ENCODE measurements around the gene TNFSF15. TPM values are rescaled to one million over a fixed set of nuclear protein-coding genes. Genes with fewer than 3 reads are reported as not detected.
A peak's percentile ranks its signal among the peaks of the same experiment; 100 is the strongest.

TNFSF15 gene
- total RNA-seq, 1 experiment from 2014 or later, result 0.55 TPM

DNA sequence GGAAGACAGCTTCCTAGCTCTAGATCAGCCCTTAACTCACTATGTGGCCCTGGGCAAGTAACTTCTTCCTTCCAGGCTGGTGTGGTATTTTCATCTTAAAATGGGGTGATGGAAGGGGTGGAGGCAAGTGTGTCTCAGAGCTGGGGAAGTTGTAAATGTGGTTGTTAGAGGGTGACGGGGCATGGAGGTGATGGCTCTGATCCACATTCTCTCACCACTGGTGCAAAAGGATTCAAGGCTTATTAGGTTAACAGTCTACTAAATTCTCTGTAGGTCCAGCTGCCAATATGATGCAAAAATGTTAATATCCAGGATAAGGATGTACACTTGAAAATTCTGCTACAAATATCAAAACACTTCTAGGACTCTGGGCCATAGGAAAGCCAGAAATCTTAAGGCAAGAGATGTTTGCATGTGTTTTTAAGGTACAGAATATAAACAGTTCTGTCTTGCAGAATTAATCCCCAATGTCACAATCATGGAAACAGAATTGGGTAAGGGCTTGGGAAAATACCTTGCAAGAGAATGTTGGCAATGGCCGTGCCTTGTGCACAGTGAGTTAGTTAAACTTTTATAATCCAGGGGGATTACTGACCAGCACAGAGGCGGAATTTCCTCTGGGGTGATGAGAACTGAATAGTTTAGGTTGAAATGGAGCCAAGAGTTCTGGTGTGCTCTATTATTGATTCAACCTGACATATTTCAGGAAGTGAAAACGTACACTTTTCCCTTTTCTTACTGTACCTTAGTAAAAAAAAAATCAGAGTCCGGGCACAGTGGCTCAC lies 19.8 kb downstream of the TNFSF15 start:
- H3F3A ChIP-seq (ENCODE audit: insufficient read depth, low read depth), result no peaks in the 10 kb centered on the region
- no peaks in the 10 kb centered on the region for H3K4me1 ChIP-seq (replicated peaks; ENCODE audit: insufficient read depth)
- no peaks in the 10 kb centered on the region for H3K9me2 ChIP-seq (ENCODE audit: insufficient read depth)
- no peaks in the 10 kb centered on the region for H4K20me1 ChIP-seq (ENCODE audit: insufficient read depth)
- DNase-seq, result peak in 1 of 2 experiments; percentile 42
- 0 out of 2 replicates have a peak, but pooled peaks cover 3% of the 10 kb centered on the region for H3K9me3 ChIP-seq (ENCODE audit: insufficient read depth, low read depth)
- intact Hi-C loops (cut with micrococcal nuclease; ENCODE audit: unreplicated experiment), result no loop called here
- H3K27me3 ChIP-seq (ENCODE audit: insufficient read depth, low read depth), result 0 out of 2 replicates have a peak, but pooled peaks cover 4% of the 10 kb centered on the region
- no peak overlapping the region for H3K27ac ChIP-seq
- no peak overlapping the region for H2AFZ ChIP-seq
- no peaks in the 10 kb centered on the region for H3K36me3 ChIP-seq (ENCODE audit: low read depth)
- H3K4me2 ChIP-seq, result no peak overlapping the region
- no peaks in the 10 kb centered on the region for H3K79me2 ChIP-seq (ENCODE audit: low read depth)
- POLR2A ChIA-PET (ENCODE audit: unreplicated experiment), result no interaction called here
- TF ChIP-seq, protein P1, sequence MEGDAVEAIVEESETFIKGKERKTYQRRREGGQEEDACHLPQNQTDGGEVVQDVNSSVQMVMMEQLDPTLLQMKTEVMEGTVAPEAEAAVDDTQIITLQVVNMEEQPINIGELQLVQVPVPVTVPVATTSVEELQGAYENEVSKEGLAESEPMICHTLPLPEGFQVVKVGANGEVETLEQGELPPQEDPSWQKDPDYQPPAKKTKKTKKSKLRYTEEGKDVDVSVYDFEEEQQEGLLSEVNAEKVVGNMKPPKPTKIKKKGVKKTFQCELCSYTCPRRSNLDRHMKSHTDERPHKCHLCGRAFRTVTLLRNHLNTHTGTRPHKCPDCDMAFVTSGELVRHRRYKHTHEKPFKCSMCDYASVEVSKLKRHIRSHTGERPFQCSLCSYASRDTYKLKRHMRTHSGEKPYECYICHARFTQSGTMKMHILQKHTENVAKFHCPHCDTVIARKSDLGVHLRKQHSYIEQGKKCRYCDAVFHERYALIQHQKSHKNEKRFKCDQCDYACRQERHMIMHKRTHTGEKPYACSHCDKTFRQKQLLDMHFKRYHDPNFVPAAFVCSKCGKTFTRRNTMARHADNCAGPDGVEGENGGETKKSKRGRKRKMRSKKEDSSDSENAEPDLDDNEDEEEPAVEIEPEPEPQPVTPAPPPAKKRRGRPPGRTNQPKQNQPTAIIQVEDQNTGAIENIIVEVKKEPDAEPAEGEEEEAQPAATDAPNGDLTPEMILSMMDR (conservative IDR thresholded peaks at IDR 0.05), result no peak
- TF ChIP-seq EZH2 (IDR thresholded peaks at IDR 0.05; ENCODE audit: low read depth), result no peak
- CTCF ChIA-PET, result no interaction called here
- no peak overlapping the region for H3K4me3 ChIP-seq
- BruUV-seq (replicated peaks), result no TSS peak

- Histone ChIP-seq H3K27me3 (ENCODE audit: insufficient read depth, low read depth) (0 out of 2 replicates have a peak, but pooled peaks cover 4% of the 10 kb centered on the region), H3K36me3 (ENCODE audit: low read depth) (no peaks in the 10 kb centered on the region), H3K4me3 (no peak overlapping the region), H3K79me2 (ENCODE audit: low read depth) (no peaks in the 10 kb centered on the region), H2AFZ (no peak overlapping the region), H4K20me1 (ENCODE audit: insufficient read depth) (no peaks in the 10 kb centered on the region), H3K4me2 (no peak overlapping the region), H3F3A (ENCODE audit: insufficient read depth, low read depth) (peaks cover 5% of the 10 kb centered on the region; the same call in 1 of the 2 replicates), H3K4me1 (replicated peaks; ENCODE audit: insufficient read depth) (peaks cover 6% of the 10 kb centered on the region), H3K27ac (no peak overlapping the region), H3K9me2 (ENCODE audit: insufficient read depth) (no peaks in the 10 kb centered on the region), H3K9me3 (ENCODE audit: insufficient read depth, low read depth) (0 out of 2 replicates have a peak, but pooled peaks cover 3% of the 10 kb centered on the region)
- intact Hi-C loops (cut with micrococcal nuclease; ENCODE audit: unreplicated experiment), result no loop called here
- CTCF ChIA-PET, result no interaction called here
- no TSS peak for BruUV-seq (replicated peaks)
- POLR2A ChIA-PET (ENCODE audit: unreplicated experiment), result no interaction called here
- no peak for DNase-seq
- TF ChIP-seq EZH2 (IDR thresholded peaks at IDR 0.05; ENCODE audit: low read depth), result no peak
- TF ChIP-seq, protein P1 (conservative IDR thresholded peaks at IDR 0.05), result no peak
These were observed 21.0 kb downstream of the TNFSF15 start for GRCh38 chr9:114784721-114785279.

GRCh38 chr9:114782586-114782985 lies 23.3 kb downstream of the TNFSF15 start:
- H3K4me2 ChIP-seq, result no peak overlapping the region
- no peak overlapping the region for H3K27ac ChIP-seq
- CTCF ChIA-PET, result no interaction called here
- H3F3A ChIP-seq (ENCODE audit: insufficient read depth, low read depth), result peaks cover 12% of the 10 kb centered on the region; the same call in 1 of the 2 replicates
- H3K79me2 ChIP-seq (ENCODE audit: low read depth), result no peaks in the 10 kb centered on the region
- no peaks in the 10 kb centered on the region for H3K36me3 ChIP-seq (ENCODE audit: low read depth)
- intact Hi-C loops (cut with micrococcal nuclease; ENCODE audit: unreplicated experiment), result no loop called here
- H2AFZ ChIP-seq, result no peak overlapping the region
- H4K20me1 ChIP-seq (ENCODE audit: insufficient read depth), result no peaks in the 10 kb centered on the region
- TF ChIP-seq EZH2 (IDR thresholded peaks at IDR 0.05; ENCODE audit: low read depth), result no peak
- BruUV-seq (replicated peaks), result no TSS peak
- no peaks in the 10 kb centered on the region for H3K9me2 ChIP-seq (ENCODE audit: insufficient read depth)
- DNase-seq, result no peak
- POLR2A ChIA-PET (ENCODE audit: unreplicated experiment), result no interaction called here
- peaks cover 19% of the 10 kb centered on the region for H3K4me1 ChIP-seq (replicated peaks; ENCODE audit: insufficient read depth)
- H3K9me3 ChIP-seq (ENCODE audit: insufficient read depth, low read depth), result 0 out of 2 replicates have a peak, but pooled peaks cover 3% of the 10 kb centered on the region
- H3K4me3 ChIP-seq, result no peak overlapping the region
- H3K27me3 ChIP-seq (ENCODE audit: insufficient read depth, low read depth), result 0 out of 2 replicates have a peak, but pooled peaks cover 4% of the 10 kb centered on the region

All from PC-9 (cell line).